Measurements from ENCODE around the gene HBA2.

DNA sequence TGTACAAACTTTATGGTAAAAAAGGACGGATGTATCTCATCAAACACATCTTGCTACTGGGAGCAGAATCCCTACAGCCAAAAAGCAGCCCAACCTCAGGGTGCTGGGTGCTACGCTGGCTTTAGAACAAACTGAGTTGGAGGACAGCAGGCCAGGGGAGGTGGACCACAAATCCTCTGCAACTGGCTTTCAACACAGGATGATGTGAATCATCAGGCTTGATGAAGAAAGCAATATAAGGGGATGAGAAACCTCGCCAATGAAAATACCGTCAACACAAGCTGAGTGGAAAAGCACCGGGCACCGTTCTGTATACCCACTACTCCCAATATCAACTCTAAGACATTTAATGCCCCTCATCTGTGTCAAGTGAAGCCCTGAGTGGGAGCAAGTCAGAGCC is 21.8 kb downstream of the HBA2 start:
- TF ChIP-seq ZFPM2 (CRISPR knock-in tag; IDR thresholded peaks at IDR 0.05) (no peak), ZZZ3 (IDR thresholded peaks at IDR 0.05) (no peak), ATF1 (CRISPR knock-in tag; IDR thresholded peaks at IDR 0.05) (no peak), ATF1 (tag; IDR thresholded peaks at IDR 0.05) (no peak), MAX (CRISPR knock-in tag; IDR thresholded peaks at IDR 0.05) (no peak), SP1 (CRISPR knock-in tag; IDR thresholded peaks at IDR 0.05) (no peak), SIN3A (IDR thresholded peaks at IDR 0.05; ENCODE audit: borderline replicate concordance in 2 of 2, control insufficient read depth in 1 of 2, low read depth in 2 of 2, low read length in 2 of 2) (no peak), SLC30A9 (CRISPR knock-in tag; IDR thresholded peaks at IDR 0.05) (no peak), FOXJ3 (CRISPR knock-in tag; IDR thresholded peaks at IDR 0.05) (no peak), BRCA1 (IDR thresholded peaks at IDR 0.05) (no peak), BRCA1 (CRISPR knock-in tag; IDR thresholded peaks at IDR 0.05) (no peak), MXD1 (CRISPR knock-in tag; IDR thresholded peaks at IDR 0.05; ENCODE audit: borderline replicate concordance, poor library complexity, severe bottlenecking) (no peak)
- TF ChIP-seq, protein P1, sequence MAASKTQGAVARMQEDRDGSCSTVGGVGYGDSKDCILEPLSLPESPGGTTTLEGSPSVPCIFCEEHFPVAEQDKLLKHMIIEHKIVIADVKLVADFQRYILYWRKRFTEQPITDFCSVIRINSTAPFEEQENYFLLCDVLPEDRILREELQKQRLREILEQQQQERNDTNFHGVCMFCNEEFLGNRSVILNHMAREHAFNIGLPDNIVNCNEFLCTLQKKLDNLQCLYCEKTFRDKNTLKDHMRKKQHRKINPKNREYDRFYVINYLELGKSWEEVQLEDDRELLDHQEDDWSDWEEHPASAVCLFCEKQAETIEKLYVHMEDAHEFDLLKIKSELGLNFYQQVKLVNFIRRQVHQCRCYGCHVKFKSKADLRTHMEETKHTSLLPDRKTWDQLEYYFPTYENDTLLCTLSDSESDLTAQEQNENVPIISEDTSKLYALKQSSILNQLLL (CRISPR knock-in tag; IDR thresholded peaks at IDR 0.05; ENCODE audit: borderline replicate concordance), result no peak
